HL-60 (cell line): ENCODE results near the gene NUP210.
A peak's percentile ranks its signal among the peaks of the same experiment; 100 is the strongest.

ENCODE experiments used
- DNase-seq, 2 experiments: peaks; one replicate each; pipeline ENCODE4 v3.0.0-alpha.2; 2010 to 2020; ENCODE audit warnings: low read depth in 1 of 2, low spot score in 1 of 2
- H3K27ac ChIP-seq: fragments of 250-450 bp; sonication (Bioruptor Pico); replicated peaks from 2 replicates; pipeline ENCODE4 v1.5.1; 2020; ENCODE audit warnings: mild to moderate bottlenecking, moderate library complexity
- H3K27me3 ChIP-seq: fragments of 250-450 bp; sonication (Bioruptor Pico); 2 replicates; pipeline ENCODE4 v1.5.1; 2021; ENCODE audit warnings: mild to moderate bottlenecking, moderate library complexity; ENCODE audit not compliant: insufficient read depth, poor library complexity, severe bottlenecking
- H3K4me3 ChIP-seq: replicated peaks from 2 replicates; pipeline ENCODE4 v1.5.1; 2011; ENCODE audit warnings: mild to moderate bottlenecking, control low read depth, low read length; ENCODE audit not compliant: insufficient read depth
- CTCF ChIP-seq: IDR thresholded peaks from one replicate; pipeline ENCODE4 v1.5.1; 2011; ENCODE audit warnings: low read length, control low read depth, inconsistent platforms; ENCODE audit not compliant: insufficient read depth
- GABPA ChIP-seq: IDR thresholded peaks from 2 replicates; pipeline ENCODE4 v1.6.1; 2012; ENCODE audit warnings: low read depth
- POLR2AphosphoS5 ChIP-seq: IDR thresholded peaks from 2 replicates; pipeline ENCODE4 v1.6.1; 2012; ENCODE audit warnings: low read depth
- SPI1 ChIP-seq: IDR thresholded peaks from 2 replicates; pipeline ENCODE4 v1.6.1; 2012; ENCODE audit warnings: low read depth, mild to moderate bottlenecking, borderline replicate concordance
- TF ChIP-seq, protein P1 (sequence below): IDR thresholded peaks from 2 replicates; pipeline ENCODE4 v1.6.1; 2012; ENCODE audit warnings: low read depth; ENCODE audit not compliant: insufficient replicate concordance

NUP210 gene

DNA sequence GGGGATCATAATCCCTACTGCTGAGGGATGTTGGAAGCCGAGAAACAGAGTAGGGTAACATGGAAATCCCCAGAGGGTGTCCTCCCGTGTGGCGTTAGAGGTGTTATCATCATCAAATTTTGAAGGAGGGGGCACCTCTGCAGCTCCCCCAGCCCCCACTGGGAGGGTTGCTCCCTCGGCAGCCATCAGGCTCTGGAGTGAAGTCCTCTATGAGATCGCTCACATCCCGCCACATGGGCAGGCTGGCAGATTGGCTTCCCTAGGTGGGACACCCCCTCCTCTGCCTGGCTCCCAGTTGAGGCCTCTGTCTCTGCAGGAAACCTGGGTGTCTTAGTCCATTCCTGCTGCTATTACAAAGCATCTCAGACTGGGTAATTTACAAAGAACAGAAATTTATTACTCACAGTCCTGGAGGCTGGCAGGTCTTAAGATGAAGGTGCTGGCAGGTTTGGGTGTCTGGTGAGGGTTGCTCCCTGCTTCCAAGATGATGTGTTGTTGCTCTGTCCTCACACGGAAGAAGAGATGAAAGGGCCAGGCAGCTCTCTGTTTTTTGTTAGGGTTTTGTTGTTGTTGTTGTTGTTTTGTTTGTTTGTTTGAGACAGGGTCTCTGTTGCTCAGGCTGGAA lies 120.5 kb downstream of the NUP210 start:
- Histone ChIP-seq H3K27me3 (no peaks in the 10 kb centered on the region), H3K4me3 (no peak overlapping the region), H3K27ac (no peak overlapping the region)
- TF ChIP-seq, protein P1, sequence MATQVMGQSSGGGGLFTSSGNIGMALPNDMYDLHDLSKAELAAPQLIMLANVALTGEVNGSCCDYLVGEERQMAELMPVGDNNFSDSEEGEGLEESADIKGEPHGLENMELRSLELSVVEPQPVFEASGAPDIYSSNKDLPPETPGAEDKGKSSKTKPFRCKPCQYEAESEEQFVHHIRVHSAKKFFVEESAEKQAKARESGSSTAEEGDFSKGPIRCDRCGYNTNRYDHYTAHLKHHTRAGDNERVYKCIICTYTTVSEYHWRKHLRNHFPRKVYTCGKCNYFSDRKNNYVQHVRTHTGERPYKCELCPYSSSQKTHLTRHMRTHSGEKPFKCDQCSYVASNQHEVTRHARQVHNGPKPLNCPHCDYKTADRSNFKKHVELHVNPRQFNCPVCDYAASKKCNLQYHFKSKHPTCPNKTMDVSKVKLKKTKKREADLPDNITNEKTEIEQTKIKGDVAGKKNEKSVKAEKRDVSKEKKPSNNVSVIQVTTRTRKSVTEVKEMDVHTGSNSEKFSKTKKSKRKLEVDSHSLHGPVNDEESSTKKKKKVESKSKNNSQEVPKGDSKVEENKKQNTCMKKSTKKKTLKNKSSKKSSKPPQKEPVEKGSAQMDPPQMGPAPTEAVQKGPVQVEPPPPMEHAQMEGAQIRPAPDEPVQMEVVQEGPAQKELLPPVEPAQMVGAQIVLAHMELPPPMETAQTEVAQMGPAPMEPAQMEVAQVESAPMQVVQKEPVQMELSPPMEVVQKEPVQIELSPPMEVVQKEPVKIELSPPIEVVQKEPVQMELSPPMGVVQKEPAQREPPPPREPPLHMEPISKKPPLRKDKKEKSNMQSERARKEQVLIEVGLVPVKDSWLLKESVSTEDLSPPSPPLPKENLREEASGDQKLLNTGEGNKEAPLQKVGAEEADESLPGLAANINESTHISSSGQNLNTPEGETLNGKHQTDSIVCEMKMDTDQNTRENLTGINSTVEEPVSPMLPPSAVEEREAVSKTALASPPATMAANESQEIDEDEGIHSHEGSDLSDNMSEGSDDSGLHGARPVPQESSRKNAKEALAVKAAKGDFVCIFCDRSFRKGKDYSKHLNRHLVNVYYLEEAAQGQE: no peak
- TF ChIP-seq POLR2AphosphoS5 (no peak), GABPA (no peak), SPI1 (no peak), CTCF (no peak)
- no peak for DNase-seq

- H3K4me3 ChIP-seq: no peak overlapping the region
- peak; percentile 45 to 77 for DNase-seq
- TF ChIP-seq POLR2AphosphoS5 (peak; percentile 92), GABPA (no peak), CTCF (no peak), SPI1 (peak; percentile 94)
- TF ChIP-seq, protein P1: no peak
- H3K27me3 ChIP-seq: no peaks in the 10 kb centered on the region
- H3K27ac ChIP-seq: 0 out of 2 replicates have a peak overlapping the region, but pooled peaks have one; percentile 17
Observed at GRCh38 chr3:13296662-13297061, 123.5 kb downstream of the NUP210 start.

DNA sequence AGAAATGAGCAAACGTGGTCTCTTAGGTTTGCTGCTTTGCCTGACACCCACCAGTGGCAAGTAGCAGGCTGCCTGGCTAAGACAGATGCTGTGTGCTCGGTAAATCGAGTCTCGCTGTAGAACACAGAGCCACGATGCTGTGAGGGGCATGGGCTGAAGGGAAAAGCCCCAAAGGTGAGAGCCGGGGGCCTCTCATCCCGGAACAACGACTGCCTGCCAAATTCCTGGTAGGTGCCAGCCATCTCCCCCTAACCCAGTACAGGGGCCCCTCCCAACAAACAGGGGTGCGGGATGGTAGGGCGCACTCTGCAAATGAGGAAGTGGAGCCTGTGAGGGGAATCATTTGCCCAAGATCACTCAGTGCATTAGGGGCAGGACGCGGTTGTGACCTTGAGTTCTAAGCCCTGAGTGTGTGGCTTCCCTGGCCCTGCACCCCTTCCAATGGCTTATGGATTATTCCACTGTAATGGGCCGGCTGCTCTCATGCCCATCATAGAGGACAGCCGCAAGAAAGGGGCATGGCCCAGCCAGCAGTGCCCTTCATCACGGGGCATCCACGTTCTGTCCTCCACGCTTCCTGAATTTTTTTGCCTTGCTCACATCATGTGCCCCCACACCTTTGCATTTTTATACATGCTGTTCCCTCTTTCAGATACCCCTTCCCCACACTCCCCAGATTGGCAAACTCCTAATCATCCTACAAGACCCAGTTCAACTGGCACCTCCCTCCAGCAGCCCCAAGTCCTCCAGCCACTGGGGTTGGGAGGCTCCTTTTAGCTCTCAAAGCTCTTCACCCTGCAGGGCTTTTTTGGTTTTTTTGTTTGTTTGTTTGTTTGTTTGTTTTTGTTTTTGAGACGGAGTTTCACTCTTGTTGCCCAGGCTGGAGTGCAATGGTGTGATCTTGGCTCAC lies 125.4 kb downstream of the NUP210 start:
- peak in 1 of 2 experiments; percentile 38 for DNase-seq
- Histone ChIP-seq H3K27me3 (no peaks in the 10 kb centered on the region), H3K4me3 (no peak overlapping the region), H3K27ac (no peak overlapping the region)
- TF ChIP-seq SPI1 (peak; percentile 92), CTCF (no peak)
